Activated T-helper 17 cell treated with anti-CD3 and anti-CD28 coated beads, Interleukin-2, amount 50 U/mL, for 72 hours (primary cell): Measurements from ENCODE around the gene SYT12. TPM values are rescaled to one million over a fixed set of nuclear protein-coding genes. Genes with fewer than 3 reads are reported as not detected.
A peak's percentile ranks its signal among the peaks of the same experiment; 100 is the strongest.

Source experiments
- ATAC-seq: fragments of 150-1000 bp; cut with Tn5 transposase; replicated peaks from 2 replicates; pipeline ENCODE4 v1.10.0; 2021; ENCODE audit warnings: mild to moderate bottlenecking, moderate library complexity
- H3K27ac Mint-ChIP-seq: one replicate; pipeline ENCODE4 v1.8.0; 2022; ENCODE audit warnings: mixed read lengths
- H3K27me3 Mint-ChIP-seq: one replicate; pipeline ENCODE4 v1.8.0; 2022; ENCODE audit warnings: mixed read lengths
- H3K36me3 Mint-ChIP-seq: one replicate; pipeline ENCODE4 v1.8.0; 2022; ENCODE audit warnings: low read depth, mild to moderate bottlenecking, mixed read lengths
- H3K4me1 Mint-ChIP-seq: one replicate; pipeline ENCODE4 v1.8.0; 2022; ENCODE audit warnings: mixed read lengths
- H3K4me3 Mint-ChIP-seq: one replicate; pipeline ENCODE4 v1.8.0; 2022; ENCODE audit warnings: mild to moderate bottlenecking, mixed read lengths
- H3K9me3 Mint-ChIP-seq: one replicate; pipeline ENCODE4 v1.8.0; 2022; ENCODE audit warnings: mixed read lengths
- total RNA-seq, 2 donors: library from RNA; stranded (reverse); gene quantifications; one replicate each; pipeline ENCODE4 v1.2.3, GENCODE V29; 2022

SYT12 gene
- total RNA-seq, 2 donors from 2014 or later = 0.08 TPM; not detected in 1

- peaks cover 16% of the 10 kb centered on the region for H3K27me3 Mint-ChIP-seq
- H3K27ac Mint-ChIP-seq = no peak overlapping the region
- no peaks in the 10 kb centered on the region for H3K4me1 Mint-ChIP-seq
- H3K4me3 Mint-ChIP-seq = no peak overlapping the region
- no peak for ATAC-seq
- H3K9me3 Mint-ChIP-seq = no peaks in the 10 kb centered on the region
- H3K36me3 Mint-ChIP-seq = no peaks in the 10 kb centered on the region
These were observed 8.0 kb downstream of the SYT12 start for GRCh38 chr11:67030976-67031375.

DNA sequence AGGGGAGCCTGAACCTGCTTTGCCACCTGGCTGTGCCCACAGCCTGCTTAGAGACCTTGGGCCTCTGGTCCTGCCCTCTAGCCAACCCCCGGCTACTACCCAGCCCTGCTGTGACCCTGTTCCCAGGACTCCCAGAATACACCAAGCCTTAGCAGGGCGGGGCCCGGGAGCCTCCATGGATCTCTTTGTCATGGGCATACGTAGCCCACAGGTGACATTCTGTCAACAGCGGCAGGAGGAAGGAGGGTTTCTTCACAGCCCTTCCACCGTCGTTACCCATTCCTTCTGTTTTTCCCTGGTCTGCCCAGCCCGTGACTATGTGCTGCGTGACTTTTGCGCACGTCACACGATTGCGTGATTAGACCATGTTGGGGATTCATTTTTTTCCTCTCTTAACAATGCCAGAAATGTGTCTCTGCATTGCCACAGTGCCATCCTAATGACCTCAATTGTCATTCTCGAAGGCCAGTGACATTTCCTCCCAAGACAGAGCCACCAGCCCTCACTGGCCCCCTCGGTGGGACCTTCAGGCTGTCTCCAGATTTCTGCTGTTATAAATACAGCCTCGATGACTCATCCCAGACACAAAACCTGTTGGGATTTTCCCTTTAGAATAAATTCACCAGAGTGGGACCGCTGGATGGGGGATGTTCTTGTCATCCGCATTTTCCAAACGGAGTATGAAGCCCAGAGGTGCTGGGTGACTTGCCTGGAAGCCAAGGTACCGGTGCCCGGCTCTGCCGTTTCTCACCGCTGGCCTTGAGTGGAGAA is 9.0 kb downstream of the SYT12 start:
- H3K27me3 Mint-ChIP-seq = peaks cover 16% of the 10 kb centered on the region
- no peak for ATAC-seq
- H3K36me3 Mint-ChIP-seq = no peaks in the 10 kb centered on the region
- H3K9me3 Mint-ChIP-seq = no peaks in the 10 kb centered on the region
- no peak overlapping the region for H3K27ac Mint-ChIP-seq
- no peaks in the 10 kb centered on the region for H3K4me1 Mint-ChIP-seq
- H3K4me3 Mint-ChIP-seq = no peak overlapping the region

DNA sequence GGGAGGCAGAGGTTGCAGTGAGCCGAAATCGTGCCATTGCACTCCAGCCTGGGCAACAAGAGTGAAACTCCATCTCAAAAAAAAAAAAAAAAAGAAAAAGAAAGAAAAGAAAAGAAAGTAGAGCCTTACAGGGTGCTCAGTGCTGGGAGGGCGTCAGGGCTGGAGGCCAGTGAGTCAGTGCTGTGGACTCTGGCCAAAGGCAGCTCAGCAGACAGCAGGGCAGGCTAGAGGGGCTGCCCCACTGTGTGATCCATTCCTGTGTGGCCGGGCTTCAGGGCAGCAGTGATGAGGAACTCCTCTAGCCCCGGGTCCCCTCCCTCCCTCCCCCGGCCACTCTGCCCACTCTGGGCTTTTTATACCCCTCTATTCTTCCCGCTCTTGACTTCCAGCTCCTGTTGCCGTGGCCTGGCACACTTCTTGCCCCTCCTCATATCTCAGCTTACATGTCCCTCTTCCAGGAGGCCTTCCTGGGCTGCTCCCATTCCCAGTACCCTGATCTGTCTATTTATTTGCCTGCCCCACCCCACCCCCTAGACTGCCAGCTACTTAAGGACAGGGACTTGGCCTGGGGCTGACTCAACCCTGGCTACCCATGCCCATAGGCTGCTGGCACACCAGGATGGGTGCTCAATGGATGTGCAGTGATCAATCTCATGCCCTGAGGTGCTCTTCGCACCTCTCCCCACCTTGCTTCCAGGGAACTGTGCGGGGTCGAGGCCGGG is 10.1 kb downstream of the SYT12 start:
- H3K4me3 Mint-ChIP-seq = no peak overlapping the region
- no peaks in the 10 kb centered on the region for H3K4me1 Mint-ChIP-seq
- H3K27ac Mint-ChIP-seq = no peak overlapping the region
- no peak for ATAC-seq
- H3K36me3 Mint-ChIP-seq = no peaks in the 10 kb centered on the region
- H3K9me3 Mint-ChIP-seq = no peaks in the 10 kb centered on the region
- peaks cover 16% of the 10 kb centered on the region for H3K27me3 Mint-ChIP-seq

DNA sequence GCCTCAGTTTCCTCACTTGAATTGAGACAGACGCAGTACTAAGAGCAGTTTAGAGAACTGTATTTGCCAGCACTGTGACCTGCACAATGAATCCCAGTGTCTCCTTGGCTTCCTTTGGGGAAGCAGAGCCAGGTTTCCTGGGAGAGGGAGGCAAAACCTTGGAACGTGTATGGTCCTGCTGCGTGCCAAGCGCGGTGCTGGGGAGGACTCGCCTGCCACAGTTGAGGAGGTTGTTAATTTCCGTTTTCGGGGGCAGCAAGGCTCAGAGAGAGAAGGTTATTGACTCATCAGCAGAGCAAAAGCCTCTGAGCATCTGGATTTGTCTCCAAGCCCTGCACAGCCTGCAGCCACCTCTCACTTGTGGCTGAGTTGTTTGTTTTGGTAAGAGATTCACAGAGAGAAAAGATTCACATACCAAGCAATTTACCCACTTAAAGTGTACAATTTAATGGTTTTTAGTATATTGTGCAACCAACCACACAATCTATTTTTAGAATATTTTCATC is 10.8 kb downstream of the SYT12 start:
- Mint-ChIP-seq H3K4me1 (no peaks in the 10 kb centered on the region), H3K4me3 (no peak overlapping the region), H3K9me3 (no peaks in the 10 kb centered on the region), H3K27me3 (peaks cover 16% of the 10 kb centered on the region), H3K27ac (no peak overlapping the region), H3K36me3 (no peaks in the 10 kb centered on the region)
- no peak for ATAC-seq

GRCh38 chr11:67034350-67034749 is 11.4 kb downstream of the SYT12 start:
- Mint-ChIP-seq H3K4me1 (no peaks in the 10 kb centered on the region), H3K9me3 (no peaks in the 10 kb centered on the region), H3K27me3 (peaks cover 16% of the 10 kb centered on the region), H3K36me3 (no peaks in the 10 kb centered on the region), H3K27ac (no peak overlapping the region), H3K4me3 (no peak overlapping the region)
- ATAC-seq = no peak

DNA sequence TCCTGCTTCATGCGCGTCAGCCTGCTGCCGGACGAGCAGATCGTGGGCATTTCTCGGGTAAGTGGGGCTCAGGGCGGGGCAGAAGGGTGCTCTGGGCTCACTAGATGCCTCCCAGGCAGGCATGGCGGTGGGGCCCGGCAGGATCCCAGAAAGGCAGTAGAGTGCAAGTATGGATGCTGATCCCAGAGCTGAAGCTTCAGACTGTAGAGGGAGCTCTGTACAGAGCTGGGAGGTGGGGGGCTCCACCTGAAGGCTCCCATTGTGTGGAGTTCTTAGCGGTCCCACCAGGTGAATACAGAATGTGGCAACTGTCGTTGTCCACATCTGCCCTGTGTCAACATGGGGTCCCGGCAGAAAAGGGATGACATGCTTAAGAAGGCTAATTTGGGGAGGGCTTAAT is 17.2 kb downstream of the SYT12 start:
- no peak overlapping the region for H3K4me3 Mint-ChIP-seq
- ATAC-seq = no peak
- no peak overlapping the region for H3K27ac Mint-ChIP-seq
- no peaks in the 10 kb centered on the region for H3K4me1 Mint-ChIP-seq
- peaks cover 7% of the 10 kb centered on the region for H3K27me3 Mint-ChIP-seq
- H3K9me3 Mint-ChIP-seq = no peaks in the 10 kb centered on the region
- H3K36me3 Mint-ChIP-seq = no peaks in the 10 kb centered on the region

GRCh38 chr11:67041602-67042001 is 18.7 kb downstream of the SYT12 start:
- ATAC-seq = no peak
- no peaks in the 10 kb centered on the region for H3K9me3 Mint-ChIP-seq
- H3K27me3 Mint-ChIP-seq = peaks cover 7% of the 10 kb centered on the region
- no peaks in the 10 kb centered on the region for H3K36me3 Mint-ChIP-seq
- no peak overlapping the region for H3K27ac Mint-ChIP-seq
- H3K4me1 Mint-ChIP-seq = no peaks in the 10 kb centered on the region
- H3K4me3 Mint-ChIP-seq = no peak overlapping the region

DNA sequence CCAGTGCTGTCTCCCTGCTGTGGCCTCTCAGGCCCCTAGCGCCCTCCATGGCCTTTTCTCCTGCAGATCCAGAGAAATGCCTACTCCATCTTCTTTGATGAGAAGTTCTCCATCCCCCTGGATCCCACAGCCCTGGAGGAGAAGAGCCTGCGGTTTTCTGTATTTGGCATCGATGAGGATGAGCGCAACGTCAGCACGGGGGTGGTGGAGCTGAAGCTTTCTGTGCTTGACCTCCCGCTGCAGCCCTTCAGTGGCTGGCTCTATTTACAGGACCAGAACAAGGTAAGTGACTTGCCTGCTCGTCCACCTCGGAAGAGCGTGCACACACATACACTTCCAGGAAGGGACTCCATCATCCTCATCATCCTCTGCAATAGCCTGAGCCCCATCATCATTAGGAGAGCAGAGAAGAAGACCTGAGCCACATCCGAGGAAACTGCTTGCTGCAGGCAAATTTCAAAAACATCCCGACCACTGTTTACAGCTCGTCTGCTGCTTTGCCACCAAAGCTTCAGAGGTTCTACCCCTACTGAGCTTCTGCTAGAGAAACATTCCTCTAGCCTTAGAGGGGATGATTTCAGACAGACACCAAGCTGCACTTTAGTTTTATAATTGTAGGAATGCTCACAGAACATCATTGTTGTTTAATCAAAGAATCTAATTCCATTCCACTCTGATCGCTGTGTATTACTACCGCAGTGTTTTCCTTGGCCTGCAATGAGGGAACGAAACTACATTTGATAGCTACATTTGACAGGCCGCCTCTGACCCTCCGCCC is 20.8 kb downstream of the SYT12 start:
- Mint-ChIP-seq H3K9me3 (no peaks in the 10 kb centered on the region), H3K4me1 (no peaks in the 10 kb centered on the region), H3K27me3 (peaks cover 7% of the 10 kb centered on the region), H3K36me3 (no peaks in the 10 kb centered on the region), H3K4me3 (no peak overlapping the region), H3K27ac (no peak overlapping the region)
- no peak for ATAC-seq

GRCh38 chr11:67044496-67044895 is 21.6 kb downstream of the SYT12 start:
- Mint-ChIP-seq H3K4me3 (no peak overlapping the region), H3K9me3 (no peaks in the 10 kb centered on the region)
- ATAC-seq = no peak

GRCh38 chr11:67045314-67045713 is 22.4 kb downstream of the SYT12 start:
- Mint-ChIP-seq H3K9me3 (no peaks in the 10 kb centered on the region), H3K4me3 (no peak overlapping the region), H3K4me1 (no peaks in the 10 kb centered on the region), H3K36me3 (no peaks in the 10 kb centered on the region), H3K27me3 (peaks cover 7% of the 10 kb centered on the region), H3K27ac (no peak overlapping the region)
- no peak for ATAC-seq

More at GRCh38 chr11:67044496-67044895, 21.6 kb downstream of the SYT12 start:
- Mint-ChIP-seq H3K27me3 (peaks cover 7% of the 10 kb centered on the region), H3K4me1 (no peaks in the 10 kb centered on the region), H3K27ac (no peak overlapping the region), H3K36me3 (no peaks in the 10 kb centered on the region)

DNA sequence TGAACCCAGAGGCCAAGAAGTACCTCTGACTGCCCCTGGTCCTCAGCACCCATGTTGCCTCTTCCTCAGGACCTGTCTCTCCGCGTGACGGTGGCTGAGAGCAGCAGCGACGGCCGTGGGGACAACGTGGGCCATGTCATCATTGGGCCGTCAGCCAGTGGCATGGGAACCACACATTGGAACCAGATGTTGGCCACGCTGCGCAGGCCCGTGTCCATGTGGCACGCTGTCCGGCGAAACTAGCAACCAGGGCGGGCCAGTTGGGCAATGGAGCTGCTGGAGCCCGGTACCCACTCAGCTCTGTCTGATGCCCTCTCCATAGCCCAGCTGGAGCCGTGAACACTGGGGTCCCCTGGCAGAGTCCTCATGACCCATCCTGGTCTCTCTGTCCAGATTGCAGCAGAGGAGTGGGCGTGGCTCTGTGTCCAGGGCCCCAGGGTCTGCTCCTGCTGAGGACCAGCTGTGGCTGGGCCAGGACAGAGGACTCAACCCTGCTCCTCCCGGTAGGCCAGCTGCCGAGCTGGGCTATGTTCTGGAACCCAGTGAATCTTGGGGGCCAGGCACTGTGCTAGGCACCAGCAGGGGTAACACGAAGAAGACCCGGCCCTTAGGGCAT is 25.7 kb downstream of the SYT12 start:
- no peak overlapping the region for H3K27ac Mint-ChIP-seq
- ATAC-seq = no peak
- H3K36me3 Mint-ChIP-seq = no peaks in the 10 kb centered on the region
- H3K9me3 Mint-ChIP-seq = no peaks in the 10 kb centered on the region
- H3K4me3 Mint-ChIP-seq = no peak overlapping the region
- peaks cover 8% of the 10 kb centered on the region for H3K27me3 Mint-ChIP-seq
- no peaks in the 10 kb centered on the region for H3K4me1 Mint-ChIP-seq

DNA sequence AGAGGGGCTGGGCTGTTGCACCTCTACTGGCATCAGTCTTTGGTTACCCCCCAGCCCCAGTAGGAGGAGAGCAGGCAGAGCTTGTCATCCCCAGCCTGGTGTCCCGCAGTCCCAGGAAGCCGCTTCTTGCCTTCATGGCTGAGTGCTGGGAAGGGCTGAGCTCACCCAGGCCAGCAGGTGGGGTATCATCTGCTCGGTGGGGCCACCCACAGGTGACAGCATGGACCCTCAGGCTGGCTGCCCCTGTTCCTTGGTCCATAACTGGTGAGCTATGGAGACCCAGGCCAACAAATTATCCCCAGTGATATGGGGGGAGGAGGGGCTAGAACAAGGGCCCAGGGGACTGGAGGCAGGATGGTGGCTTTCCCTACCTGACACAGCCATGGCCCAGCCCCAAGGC is 27.2 kb downstream of the SYT12 start:
- H3K4me1 Mint-ChIP-seq = peaks cover 6% of the 10 kb centered on the region
- H3K9me3 Mint-ChIP-seq = no peaks in the 10 kb centered on the region
- peaks cover 8% of the 10 kb centered on the region for H3K27me3 Mint-ChIP-seq
- no peak overlapping the region for H3K27ac Mint-ChIP-seq
- H3K4me3 Mint-ChIP-seq = no peak overlapping the region
- no peak for ATAC-seq
- H3K36me3 Mint-ChIP-seq = no peaks in the 10 kb centered on the region

- Mint-ChIP-seq H3K9me3 (no peaks in the 10 kb centered on the region), H3K27me3 (peaks cover 8% of the 10 kb centered on the region), H3K36me3 (no peaks in the 10 kb centered on the region), H3K27ac (peak overlapping the region; percentile 22), H3K4me3 (no peak overlapping the region), H3K4me1 (peaks cover 6% of the 10 kb centered on the region)
- ATAC-seq = no peak
These were observed 28.4 kb downstream of the SYT12 start for GRCh38 chr11:67051180-67051893.
